HG03045 (cell line): ENCODE measurements around the gene ZFP69.

Experiments used
- ATAC-seq: cut with Tn5 transposase; IDR thresholded peaks from one replicate; pipeline ENCODE4 v1.9.1; 2021; ENCODE audit warnings: mild to moderate bottlenecking, moderate library complexity; ENCODE audit not compliant: unreplicated experiment

ZFP69 gene

GRCh38 chr1:40508375-40509341 lies 31.6 kb downstream of the ZFP69 start, which contains the start of gene EXO5:
Gene EXO5 (plus strand): TSS chr1:40508767. CDS start chr1:40514545, 5,778 bp downstream.
- ATAC-seq, result peak; percentile 91

GRCh38 chr1:40519517-40519916 lies 42.4 kb downstream of the ZFP69 start:
- no peak for ATAC-seq

- ATAC-seq, result no peak
These were observed 53.8 kb downstream of the ZFP69 start for GRCh38 chr1:40530735-40531380.

GRCh38 chr1:40531381-40532061 lies 54.4 kb downstream of the ZFP69 start, which contains the start of gene ZNF684:
Gene ZNF684 (plus strand): TSS chr1:40531637. CDS start chr1:40533167, 1,530 bp downstream.
- peak; percentile 93 for ATAC-seq

GRCh38 chr1:40532062-40532389 lies 54.9 kb downstream of the ZFP69 start:
- no peak for ATAC-seq

- ATAC-seq, result no peak
These were observed 55.8 kb downstream of the ZFP69 start for GRCh38 chr1:40532844-40533424.

- ATAC-seq, result no peak
These were observed 57.5 kb downstream of the ZFP69 start for GRCh38 chr1:40534589-40534988.

GRCh38 chr1:40535732-40536131 lies 58.6 kb downstream of the ZFP69 start:
- ATAC-seq, result no peak

GRCh38 chr1:40539338-40539737 lies 62.2 kb downstream of the ZFP69 start:
- ATAC-seq, result no peak
